ENCODE results near the gene MRPL27.

GRCh38 chr17:50389534-50389933 lies 16.6 kb upstream of the MRPL27 start:
- TF ChIP-seq, protein P1, sequence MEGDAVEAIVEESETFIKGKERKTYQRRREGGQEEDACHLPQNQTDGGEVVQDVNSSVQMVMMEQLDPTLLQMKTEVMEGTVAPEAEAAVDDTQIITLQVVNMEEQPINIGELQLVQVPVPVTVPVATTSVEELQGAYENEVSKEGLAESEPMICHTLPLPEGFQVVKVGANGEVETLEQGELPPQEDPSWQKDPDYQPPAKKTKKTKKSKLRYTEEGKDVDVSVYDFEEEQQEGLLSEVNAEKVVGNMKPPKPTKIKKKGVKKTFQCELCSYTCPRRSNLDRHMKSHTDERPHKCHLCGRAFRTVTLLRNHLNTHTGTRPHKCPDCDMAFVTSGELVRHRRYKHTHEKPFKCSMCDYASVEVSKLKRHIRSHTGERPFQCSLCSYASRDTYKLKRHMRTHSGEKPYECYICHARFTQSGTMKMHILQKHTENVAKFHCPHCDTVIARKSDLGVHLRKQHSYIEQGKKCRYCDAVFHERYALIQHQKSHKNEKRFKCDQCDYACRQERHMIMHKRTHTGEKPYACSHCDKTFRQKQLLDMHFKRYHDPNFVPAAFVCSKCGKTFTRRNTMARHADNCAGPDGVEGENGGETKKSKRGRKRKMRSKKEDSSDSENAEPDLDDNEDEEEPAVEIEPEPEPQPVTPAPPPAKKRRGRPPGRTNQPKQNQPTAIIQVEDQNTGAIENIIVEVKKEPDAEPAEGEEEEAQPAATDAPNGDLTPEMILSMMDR (IDR thresholded peaks at IDR 0.05; ENCODE audit: low read length), result no peak
- no peak for TF ChIP-seq EZH2 (IDR thresholded peaks at IDR 0.05; ENCODE audit: borderline replicate concordance, low read length)

Measured in OCI-LY1 (cell line).